ENCODE results near the gene DDX51.

GRCh38 chr12:132132609-132133430 is 11.3 kb downstream of the DDX51 start:
- TF ChIP-seq SIN3A (IDR thresholded peaks at IDR 0.05; ENCODE audit: borderline replicate concordance, insufficient read depth, low read length) (no peak), POLR2AphosphoS5 (IDR thresholded peaks at IDR 0.05; ENCODE audit: low read depth, low read length) (no peak)

Measured in PFSK-1 (cell line).